Fibroblast of lung (primary cell): ENCODE measurements around the gene ZNF304. TPM values are rescaled to one million over a fixed set of nuclear protein-coding genes. Genes with fewer than 3 reads are reported as not detected.

Source experiments
- DNase-seq, 2 donors: peaks; one replicate each; pipeline versions ENCODE4 v3.0.0 to v3.0.0-alpha.2; 2010; ENCODE audit warnings: low read depth in 2 of 2
- H2AFZ ChIP-seq: 2 replicates; pipeline ENCODE4 v1.5.1; 2012; ENCODE audit warnings: low read length, control low read depth, inconsistent platforms
- H3K27ac ChIP-seq: 2 replicates; pipeline ENCODE4 v1.5.1; 2011; ENCODE audit warnings: low read length, control low read depth; ENCODE audit not compliant: insufficient read depth
- H3K27me3 ChIP-seq: 2 replicates; pipeline ENCODE4 v1.5.1; 2011; ENCODE audit warnings: mild to moderate bottlenecking, low read length; ENCODE audit not compliant: control insufficient read depth, insufficient read depth
- H3K36me3 ChIP-seq: 2 replicates; pipeline ENCODE4 v1.5.1; 2011; ENCODE audit warnings: low read length; ENCODE audit not compliant: control insufficient read depth, insufficient read depth
- H3K4me1 ChIP-seq: 2 replicates; pipeline ENCODE4 v1.5.1; 2011; ENCODE audit warnings: low read length; ENCODE audit not compliant: control insufficient read depth, insufficient read depth; ENCODE audit errors: extremely low read depth
- H3K4me2 ChIP-seq: 2 replicates; pipeline ENCODE4 v1.5.1; 2011; ENCODE audit warnings: low read length, control low read depth; ENCODE audit not compliant: insufficient read depth; ENCODE audit errors: extremely low read depth
- H3K4me3 ChIP-seq, 4 experiments: fragments of 200-600 bp in 1 of 4; sonication (generic) in 1 of 4; replicated peaks in 1 of 4; 2 replicates each; pipeline ENCODE4 v1.5.1; 2011 to 2016; ENCODE audit warnings: low read length in 4 of 4, low read depth in 3 of 4, mild to moderate bottlenecking in 3 of 4, control low read depth in 2 of 4, inconsistent platforms in 1 of 4, mixed read lengths in 1 of 4; ENCODE audit not compliant: insufficient read depth in 1 of 4; ENCODE audit errors: control extremely low read depth in 1 of 4
- H3K79me2 ChIP-seq: 2 replicates; pipeline ENCODE4 v1.5.1; 2012; ENCODE audit warnings: mild to moderate bottlenecking, low read length, inconsistent platforms; ENCODE audit not compliant: control insufficient read depth, insufficient read depth
- H3K9ac ChIP-seq: 2 replicates; pipeline ENCODE4 v1.5.1; 2011; ENCODE audit warnings: mild to moderate bottlenecking, low read length, control low read depth; ENCODE audit not compliant: insufficient read depth
- H3K9me3 ChIP-seq: 2 replicates; pipeline ENCODE4 v1.5.1; 2012; ENCODE audit warnings: low read depth, low read length; ENCODE audit not compliant: control insufficient read depth, insufficient read depth
- H4K20me1 ChIP-seq: 2 replicates; pipeline ENCODE4 v1.5.1; 2011; ENCODE audit warnings: low read length; ENCODE audit not compliant: control insufficient read depth, insufficient read depth; ENCODE audit errors: extremely low read depth
- EZH2 ChIP-seq: IDR thresholded peaks from 2 replicates; pipeline ENCODE4 v1.5.1; 2012; ENCODE audit warnings: low read length, control low read depth, mild to moderate bottlenecking; ENCODE audit errors: missing control alignments
- polyA plus RNA-seq, 2 donors: library from polyadenylated mRNA; depleted of rRNA in 1 of 2; stranded (reverse) in 1 of 2; unstranded in 1 of 2; fragments of >200 nt; gene quantifications; 2 replicates each; pipeline ENCODE4 v1.2.1, GENCODE V29; 2011 to 2012; ENCODE audit warnings: missing spikeins in 1 of 2
- total RNA-seq: library from RNA; depleted of rRNA; stranded (reverse); fragments of >200 nt; gene quantifications from 2 replicates; pipeline ENCODE4 v1.2.1, GENCODE V29; 2014
- TF ChIP-seq, protein P1 (sequence below), 2 donors: IDR thresholded peaks in 1 of 2; conservative IDR thresholded peaks in 1 of 2; 1 replicate in 1 of 2; 2 replicates in 1 of 2; pipeline ENCODE4 v1.5.1; 2011 to 2012; ENCODE audit warnings: low read length in 2 of 2, control low read depth in 1 of 2, inconsistent platforms in 1 of 2, low read depth in 1 of 2, mild to moderate bottlenecking in 1 of 2

ZNF304 gene
- total and polyA plus RNA-seq, 2 donors (not counting 1 experiment from before 2014, with no cell fraction given), result 7.3 to 13.7 TPM

- peak in 1 of 2 donors; percentile 73 for DNase-seq
- Histone ChIP-seq H2AFZ (no peak overlapping the region), H3K27ac (no peak overlapping the region), H3K4me2 (no peak overlapping the region), H3K4me1 (peaks cover 14% of the 10 kb centered on the region), H3K79me2 (peaks cover 10% of the 10 kb centered on the region), H3K36me3 (peaks cover 6% of the 10 kb centered on the region), H3K4me3 (no peak overlapping the region), H3K27me3 (no peaks in the 10 kb centered on the region), H3K9ac (no peak overlapping the region), H4K20me1 (no peaks in the 10 kb centered on the region), H3K9me3 (no peaks in the 10 kb centered on the region)
- no peak for TF ChIP-seq EZH2
- TF ChIP-seq, protein P1, sequence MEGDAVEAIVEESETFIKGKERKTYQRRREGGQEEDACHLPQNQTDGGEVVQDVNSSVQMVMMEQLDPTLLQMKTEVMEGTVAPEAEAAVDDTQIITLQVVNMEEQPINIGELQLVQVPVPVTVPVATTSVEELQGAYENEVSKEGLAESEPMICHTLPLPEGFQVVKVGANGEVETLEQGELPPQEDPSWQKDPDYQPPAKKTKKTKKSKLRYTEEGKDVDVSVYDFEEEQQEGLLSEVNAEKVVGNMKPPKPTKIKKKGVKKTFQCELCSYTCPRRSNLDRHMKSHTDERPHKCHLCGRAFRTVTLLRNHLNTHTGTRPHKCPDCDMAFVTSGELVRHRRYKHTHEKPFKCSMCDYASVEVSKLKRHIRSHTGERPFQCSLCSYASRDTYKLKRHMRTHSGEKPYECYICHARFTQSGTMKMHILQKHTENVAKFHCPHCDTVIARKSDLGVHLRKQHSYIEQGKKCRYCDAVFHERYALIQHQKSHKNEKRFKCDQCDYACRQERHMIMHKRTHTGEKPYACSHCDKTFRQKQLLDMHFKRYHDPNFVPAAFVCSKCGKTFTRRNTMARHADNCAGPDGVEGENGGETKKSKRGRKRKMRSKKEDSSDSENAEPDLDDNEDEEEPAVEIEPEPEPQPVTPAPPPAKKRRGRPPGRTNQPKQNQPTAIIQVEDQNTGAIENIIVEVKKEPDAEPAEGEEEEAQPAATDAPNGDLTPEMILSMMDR (conservative IDR thresholded peaks at IDR 0.05 in 1 of 2, IDR thresholded peaks at IDR 0.05 in 1 of 2; ENCODE audit: low read depth in 1 of 2, low read length in 2 of 2), result no peak
Measured at GRCh38 chr19:57305056-57305455, 46.0 kb upstream of the ZNF304 start.

DNA sequence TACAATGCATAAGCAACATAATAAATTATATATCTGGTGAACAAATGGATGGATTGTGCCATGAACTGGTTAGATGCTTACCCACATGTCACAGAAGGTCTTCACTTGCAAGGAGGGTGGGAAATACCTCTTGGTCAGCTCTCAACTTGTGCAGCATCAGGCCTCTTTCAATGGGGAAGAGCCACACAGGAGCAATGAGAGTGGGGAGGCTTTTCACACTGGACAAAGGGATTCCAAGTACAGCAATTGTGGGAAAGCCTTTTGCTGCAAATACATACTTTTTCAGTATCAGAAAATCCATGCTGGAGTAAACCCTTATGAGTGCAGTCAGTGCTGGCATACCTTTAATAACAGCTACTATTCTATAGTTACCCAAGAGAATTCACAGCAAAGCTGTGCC lies 42.6 kb upstream of the ZNF304 start:
- Histone ChIP-seq H3K79me2 (no peaks in the 10 kb centered on the region), H3K9me3 (no peaks in the 10 kb centered on the region), H4K20me1 (no peaks in the 10 kb centered on the region), H3K27ac (no peak overlapping the region), H3K27me3 (no peaks in the 10 kb centered on the region), H3K36me3 (no peaks in the 10 kb centered on the region), H3K4me3 (no peak overlapping the region), H3K4me1 (no peaks in the 10 kb centered on the region), H2AFZ (no peak overlapping the region), H3K4me2 (no peak overlapping the region), H3K9ac (no peak overlapping the region)
- TF ChIP-seq, protein P1 (conservative IDR thresholded peaks at IDR 0.05 in 1 of 2, IDR thresholded peaks at IDR 0.05 in 1 of 2; ENCODE audit: low read depth in 1 of 2, low read length in 2 of 2), result no peak
- TF ChIP-seq EZH2, result no peak
- no peak for DNase-seq

DNA sequence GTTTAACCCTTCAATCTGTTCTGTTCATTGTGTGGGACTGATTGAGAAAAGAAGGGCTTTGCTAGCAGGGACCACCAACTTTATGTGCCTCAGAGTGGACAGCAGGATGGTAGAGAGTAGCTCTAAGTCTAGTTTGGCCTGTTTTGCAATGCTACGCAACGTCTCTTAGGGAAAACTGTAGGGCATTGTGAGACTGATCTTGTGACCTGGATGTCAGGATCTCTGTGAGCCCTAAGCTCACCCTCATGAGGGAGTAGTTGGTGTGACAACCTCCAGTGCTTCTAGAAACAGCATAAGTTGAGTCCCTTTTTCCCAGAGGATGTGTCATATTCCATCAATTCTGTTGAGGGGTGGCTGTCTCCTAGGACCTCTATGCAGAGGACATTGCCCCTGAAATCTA lies 40.3 kb upstream of the ZNF304 start:
- Histone ChIP-seq H3K4me2 (no peak overlapping the region), H3K9me3 (no peaks in the 10 kb centered on the region), H3K79me2 (no peaks in the 10 kb centered on the region), H3K4me3 (no peak overlapping the region), H2AFZ (no peak overlapping the region), H3K27me3 (peaks cover 3% of the 10 kb centered on the region), H3K27ac (no peak overlapping the region), H4K20me1 (no peaks in the 10 kb centered on the region), H3K36me3 (no peaks in the 10 kb centered on the region), H3K4me1 (no peaks in the 10 kb centered on the region), H3K9ac (no peak overlapping the region)
- DNase-seq, result no peak
- no peak for TF ChIP-seq EZH2
- TF ChIP-seq, protein P1 (conservative IDR thresholded peaks at IDR 0.05 in 1 of 2, IDR thresholded peaks at IDR 0.05 in 1 of 2; ENCODE audit: low read depth in 1 of 2, low read length in 2 of 2), result no peak
